ENCODE results near the gene MARK2.

MARK2 gene

GRCh38 chr11:63884196-63884932 is 45.5 kb downstream of the MARK2 start:
- TF ChIP-seq CTCF (IDR thresholded peaks at IDR 0.05; ENCODE audit: extremely low read depth, missing control alignments) = no peak
- DNase-seq (ENCODE audit: low spot score) = no peak

GRCh38 chr11:63887386-63887999 is 48.6 kb downstream of the MARK2 start:
- DNase-seq (ENCODE audit: low spot score) = no peak
- TF ChIP-seq CTCF (IDR thresholded peaks at IDR 0.05; ENCODE audit: extremely low read depth, missing control alignments) = no peak

- DNase-seq (ENCODE audit: low spot score) = peak; percentile 72
- no peak for TF ChIP-seq CTCF (IDR thresholded peaks at IDR 0.05; ENCODE audit: extremely low read depth, missing control alignments)
Observed at GRCh38 chr11:63888170-63889086, 49.5 kb downstream of the MARK2 start.

- no peak for TF ChIP-seq CTCF (IDR thresholded peaks at IDR 0.05; ENCODE audit: extremely low read depth, missing control alignments)
- DNase-seq (ENCODE audit: low spot score) = no peak
Observed at GRCh38 chr11:63889344-63889743, 50.4 kb downstream of the MARK2 start.

GRCh38 chr11:63890368-63890767 is 51.5 kb downstream of the MARK2 start:
- TF ChIP-seq CTCF (IDR thresholded peaks at IDR 0.05; ENCODE audit: extremely low read depth, missing control alignments) = no peak
- no peak for DNase-seq (ENCODE audit: low spot score)

- no peak for TF ChIP-seq CTCF (IDR thresholded peaks at IDR 0.05; ENCODE audit: extremely low read depth, missing control alignments)
- DNase-seq (ENCODE audit: low spot score) = no peak
Observed at GRCh38 chr11:63892228-63892627, 53.3 kb downstream of the MARK2 start.

- DNase-seq (ENCODE audit: low spot score) = no peak
- no peak for TF ChIP-seq CTCF (IDR thresholded peaks at IDR 0.05; ENCODE audit: extremely low read depth, missing control alignments)
Observed at GRCh38 chr11:63893355-63893754, 54.4 kb downstream of the MARK2 start.

Data from GM20000 (cell line).